Measurements from ENCODE around the gene SPEM2. TPM values are rescaled to one million over a fixed set of nuclear protein-coding genes. Genes with fewer than 3 reads are reported as not detected.

SPEM2 gene
- total RNA-seq, 1 experiment from 2014 or later = not detected

DNA sequence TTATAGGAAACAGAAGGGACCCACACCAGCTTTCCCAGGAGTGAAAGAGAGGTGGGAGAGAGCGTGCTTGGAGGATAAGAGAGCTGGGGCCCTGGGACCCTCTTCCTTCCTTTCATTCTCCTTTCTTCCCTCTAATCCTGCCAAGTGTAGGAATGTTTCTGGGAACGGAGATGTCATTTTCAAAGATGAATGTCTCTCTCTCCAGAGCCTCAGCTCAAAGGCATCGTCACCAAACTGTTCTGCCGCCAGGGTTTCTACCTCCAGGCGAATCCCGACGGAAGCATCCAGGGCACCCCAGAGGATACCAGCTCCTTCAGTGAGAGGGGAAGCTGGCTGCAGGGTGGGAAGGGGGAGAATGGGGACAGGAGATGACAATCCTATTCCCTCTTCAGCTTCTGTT is 15.8 kb downstream of the SPEM2 start:
- Histone ChIP-seq H2BK12ac (ENCODE audit: insufficient read length, low read depth, low read length) (no peak overlapping the region), H4K5ac (ENCODE audit: insufficient read length, low read depth, low read length) (no peak overlapping the region), H4K8ac (replicated peaks; ENCODE audit: insufficient read length, low read depth, low read length) (no peak overlapping the region), H3K56ac (ENCODE audit: insufficient read length, low read depth, low read length) (no peak overlapping the region), H3K79me1 (ENCODE audit: insufficient read depth, low read depth, low read length, poor library complexity, severe bottlenecking) (no peaks in the 10 kb centered on the region), H2BK120ac (ENCODE audit: low read depth, low read length, poor library complexity, severe bottlenecking) (no peak overlapping the region), H3K9me3 (ENCODE audit: control insufficient read depth, low read depth, low read length) (no peaks in the 10 kb centered on the region), H3K27ac (ENCODE audit: insufficient read length, low read depth, low read length) (no peak overlapping the region), H2BK5ac (ENCODE audit: insufficient read length, low read length) (no peak overlapping the region), H2BK20ac (ENCODE audit: low read depth, low read length, poor library complexity, severe bottlenecking) (no peak overlapping the region), H2BK15ac (ENCODE audit: low read depth, low read length) (no peak overlapping the region), H3K4me2 (ENCODE audit: insufficient read depth, insufficient read length, low read length) (peak overlapping the region; percentile 60), H3T11ph (ENCODE audit: low read length) (no peak overlapping the region), H3K18ac (ENCODE audit: insufficient read length, low read depth, low read length) (no peak overlapping the region), H3K23ac (ENCODE audit: insufficient read length, low read depth, low read length) (no peak overlapping the region), H3K9ac (ENCODE audit: extremely low read depth, insufficient read length, low read length) (no peak overlapping the region), H3K79me2 (ENCODE audit: insufficient read depth, low read length) (no peaks in the 10 kb centered on the region), H3K4ac (ENCODE audit: low read depth, low read length) (no peak overlapping the region), H3K27me3 (ENCODE audit: insufficient read depth, low read length) (peaks cover 7% of the 10 kb centered on the region), H3K23me2 (ENCODE audit: insufficient read length, low read depth, low read length, poor library complexity, severe bottlenecking) (peaks cover 34% of the 10 kb centered on the region), H3K14ac (ENCODE audit: insufficient read depth, low read length) (no peak overlapping the region), H4K91ac (ENCODE audit: insufficient read length, low read depth, low read length) (no peak overlapping the region), H2AFZ (ENCODE audit: low read length) (no peak overlapping the region), H4K20me1 (ENCODE audit: control insufficient read depth, insufficient read depth, insufficient read length) (no peaks in the 10 kb centered on the region), H3K4me1 (ENCODE audit: insufficient read depth, low read length) (no peaks in the 10 kb centered on the region; the same call in 1 of the 2 replicates), H2AK5ac (ENCODE audit: insufficient read length, low read length) (no peak overlapping the region)
- Mint-ChIP-seq H3K9me3 (no peaks in the 10 kb centered on the region; a peak in 1 of 5 replicates), H3K27ac (peak overlapping the region in 1 of 3 experiments; percentile 67; a peak in 2 of 7 replicates), H3K27me3 (ENCODE audit: low read depth) (peaks cover 32% of the 10 kb centered on the region), H3K4me3 (peak overlapping the region; percentile 93 to 98), H3K4me1 (peaks cover 41 to 51% of the 10 kb centered on the region in 2 experiments), H3K36me3 (ENCODE audit: insufficient read depth in 1 of 3, low read depth in 3 of 3) (peaks cover 0 to 13% (median 2%) of the 10 kb centered on the region in 3 experiments; a peak in 3 of 7 replicates)
- no CpG with 5 or more reads among the region's 7 CpGs for WGBS (ENCODE audit: extremely low coverage, insufficient read length, low lambda C conversion rate)
- DNase-seq = no peak
- TF ChIP-seq CTCF (conservative IDR thresholded peaks at IDR 0.05) = no peak
